Common myeloid progenitor, CD34-positive (primary cell): ENCODE results near the gene STAG1. TPM values are rescaled to one million over a fixed set of nuclear protein-coding genes. Genes with fewer than 3 reads are reported as not detected.
"Not testable (repeated sequence)": the region's sequence is repeated elsewhere in the genome, so short reads cannot be mapped to it uniquely, and the experiment has no call there.

Source experiments
- CTCF ChIA-PET: fragments of 350-600 bp; sonication (Branson Sonifier 250); formaldehyde crosslinking; loops from one replicate; lab custom pipeline; 2021; ENCODE audit warnings: antibody characterized with exemption; lab: Charles Lee
- POLR2A ChIA-PET: fragments of 350-600 bp; sonication (Branson Sonifier 250); formaldehyde crosslinking; loops from one replicate; lab custom pipeline; 2021; ENCODE audit warnings: antibody characterized with exemption; lab: Charles Lee
- DNase-seq, 3 donors: peaks; one replicate each; pipeline versions ENCODE4 v3.0.0 to v3.0.0-alpha.2; 2013
- H3K27ac ChIP-seq, 2 experiments: 1 replicate in 1 of 2; 2 replicates in 1 of 2; pipeline ENCODE4 v1.7.0; 2013; ENCODE audit warnings: inconsistent platforms in 2 of 2, low read length in 2 of 2, mild to moderate bottlenecking in 2 of 2, low read depth in 1 of 2, moderate library complexity in 1 of 2; ENCODE audit not compliant: severe bottlenecking in 2 of 2, insufficient read depth in 1 of 2, poor library complexity in 1 of 2
- H3K27me3 ChIP-seq, 5 experiments: replicated peaks in 2 of 5; 1 replicate in 3 of 5; 2 replicates in 2 of 5; pipeline versions ENCODE4 v1.6.1 to v1.7.0; 2013; ENCODE audit warnings: low read length in 4 of 5, mild to moderate bottlenecking in 2 of 5, moderate library complexity in 2 of 5, inconsistent platforms in 1 of 5; ENCODE audit not compliant: insufficient read depth in 5 of 5, control insufficient read depth in 4 of 5
- H3K36me3 ChIP-seq, 4 experiments: 1 replicate in 2 of 4; 2 replicates in 2 of 4; pipeline versions ENCODE4 v1.6.1 to v1.7.0; 2013; ENCODE audit warnings: low read length in 3 of 4, control low read depth in 1 of 4, mild to moderate bottlenecking in 1 of 4; ENCODE audit not compliant: control insufficient read depth in 4 of 4, insufficient read depth in 4 of 4
- H3K4me1 ChIP-seq, 4 experiments: 1 replicate in 3 of 4; 2 replicates in 1 of 4; pipeline versions ENCODE4 v1.6.1 to v1.7.1; 2013; ENCODE audit warnings: low read length in 3 of 4, mild to moderate bottlenecking in 3 of 4, control low read depth in 1 of 4, inconsistent platforms in 1 of 4, moderate library complexity in 1 of 4; ENCODE audit not compliant: control insufficient read depth in 4 of 4, insufficient read depth in 4 of 4; ENCODE audit errors: control extremely low read depth in 1 of 4
- H3K4me3 ChIP-seq, 7 experiments: 1 replicate in 4 of 7; 2 replicates in 3 of 7; pipeline versions ENCODE4 v1.5.1 to v1.7.0; 2013; ENCODE audit warnings: mild to moderate bottlenecking in 7 of 7, low read length in 6 of 7, moderate library complexity in 6 of 7, inconsistent platforms in 2 of 7, low read depth in 2 of 7, control low read depth in 1 of 7; ENCODE audit not compliant: insufficient read depth in 4 of 7, control insufficient read depth in 1 of 7; ENCODE audit errors: extremely low read depth in 1 of 7
- H3K9me3 ChIP-seq, 5 experiments: 1 replicate in 4 of 5; 2 replicates in 1 of 5; pipeline versions ENCODE4 v1.6.1 to v1.7.1; 2013; ENCODE audit warnings: low read length in 4 of 5, mild to moderate bottlenecking in 2 of 5, inconsistent platforms in 1 of 5, low read depth in 1 of 5, moderate library complexity in 1 of 5; ENCODE audit not compliant: control insufficient read depth in 4 of 5, insufficient read depth in 2 of 5; ENCODE audit errors: control extremely low read depth in 1 of 5
- WGBS: methylation state at CpG from one replicate; pipeline ENCODE4 v1.1.5; 2013; ENCODE audit not compliant: insufficient coverage; 5-methylcytosine and 5-hydroxymethylcytosine counted together
- polyA plus RNA-seq: library from polyadenylated mRNA; unstranded; fragments of 120-200 nt; gene quantifications from one replicate; pipeline ENCODE4 v1.2.1, GENCODE V29; 2013

The STAG1 gene
- 22.3 TPM for polyA plus RNA-seq

- ChIA-PET CTCF (interaction anchor here (0.6 to 3.3 kb wide), 50 partner anchors 10 to 683 kb away, joined by 3 to 23 read pairs (median 4); partner anchors contain the start of genes NCK1 and SLC35G2), POLR2A (interaction anchor here (0.6 to 1.4 kb wide), 10 partner anchors 87 to 677 kb away, joined by 3 to 8 read pairs (median 3); partner anchors contain the start of genes MSL2 and NCK1)
- WGBS, result 0% methylated on average over 13 of the region's 27 CpGs
- Histone ChIP-seq H3K36me3 (no peaks in the 10 kb centered on the region), H3K4me3 (peak within 1 kb of the TSS; percentile 58 to 90 (median 83)), H3K9me3 (no peaks in the 10 kb centered on the region), H3K27ac (peak within 1 kb of the TSS; percentile 95 to 97), H3K4me1 (peaks cover 17 to 40% (median 29%) of the 10 kb centered on the region in 4 experiments), H3K27me3 (no peaks in the 10 kb centered on the region)
- DNase-seq, result no peak
Observed at GRCh38 chr3:136752172-136752421, at the start of gene STAG1. TSS of gene STAG1 (minus strand) at chr3:136752378. CDS start at chr3:136630898, 121,480 bp downstream.

GRCh38 chr3:136801146-136801545, 49.0 kb upstream of the STAG1 start:
- CTCF ChIA-PET, result interaction anchor here (0.9 to 1.4 kb wide), 3 partner anchors 9 to 31 kb away, joined by 3 read pairs; no protein-coding TSS in a partner anchor
- POLR2A ChIA-PET, result interaction anchor here (0.6 kb wide), 1 partner anchor 83 kb away, joined by 3 read pairs; no protein-coding TSS in a partner anchor
- H3K27ac ChIP-seq, H3K27me3 ChIP-seq, DNase-seq, H3K36me3 ChIP-seq, H3K9me3 ChIP-seq, H3K4me3 ChIP-seq: not testable (repeated sequence)
- H3K4me1 ChIP-seq, result peaks cover 0 to 22% (median 4%) of the 10 kb centered on the region in 4 experiments
- 100% methylated on average over 9 of the region's 10 CpGs for WGBS

- no CpG with 5 or more reads among the region's 4 CpGs for WGBS
- no peak overlapping the region for H3K27ac ChIP-seq
- ChIA-PET POLR2A (interaction anchor here (0.6 kb wide), 1 partner anchor 184 kb away, joined by 4 read pairs; no protein-coding TSS in a partner anchor), CTCF (interaction anchor here (0.6 to 1.2 kb wide), 5 partner anchors 8 to 147 kb away, joined by 3 read pairs; no protein-coding TSS in a partner anchor)
- H3K4me1 ChIP-seq, result peaks cover 0 to 31% (median 12%) of the 10 kb centered on the region in 4 experiments
- no peak overlapping the region for H3K4me3 ChIP-seq
- peak in 2 of 3 donors; percentile 32 to 39 for DNase-seq
- H3K36me3 ChIP-seq, result no peaks in the 10 kb centered on the region
- no peaks in the 10 kb centered on the region for H3K9me3 ChIP-seq
- no peaks in the 10 kb centered on the region for H3K27me3 ChIP-seq
Observed at GRCh38 chr3:136792556-136793330, 40.6 kb upstream of the STAG1 start.

- WGBS, result 100% methylated on average over 3 of the region's 3 CpGs
- DNase-seq, result no peak
- ChIA-PET CTCF (interaction anchor here (1.5 kb wide), 1 partner anchor 15 kb away, joined by 4 read pairs; no protein-coding TSS in a partner anchor), POLR2A (no interaction called here)
- Histone ChIP-seq H3K36me3 (no peaks in the 10 kb centered on the region), H3K27ac (no peak overlapping the region), H3K27me3 (no peaks in the 10 kb centered on the region), H3K9me3 (no peaks in the 10 kb centered on the region), H3K4me3 (no peak overlapping the region), H3K4me1 (peaks cover 13 to 49% (median 24%) of the 10 kb centered on the region in 4 experiments)
Observed at GRCh38 chr3:136790786-136791185, 38.6 kb upstream of the STAG1 start.

- Histone ChIP-seq H3K27me3 (no peaks in the 10 kb centered on the region), H3K9me3 (no peaks in the 10 kb centered on the region), H3K27ac (no peak overlapping the region), H3K4me3 (no peak overlapping the region), H3K4me1 (peaks cover 13 to 44% (median 24%) of the 10 kb centered on the region in 4 experiments), H3K36me3 (no peaks in the 10 kb centered on the region)
- no peak for DNase-seq
- ChIA-PET POLR2A (no interaction called here), CTCF (interaction anchor here (0.7 to 1.2 kb wide), 2 partner anchors 8 to 28 kb away, joined by 3 read pairs; no protein-coding TSS in a partner anchor)
- no CpG with 5 or more reads among the region's 1 CpG for WGBS
Observed at GRCh38 chr3:136789976-136790375, 37.8 kb upstream of the STAG1 start.

GRCh38 chr3:136788154-136788553, 36.0 kb upstream of the STAG1 start:
- ChIA-PET CTCF (interaction anchor here (1.3 to 2.1 kb wide), 3 partner anchors 23 to 226 kb away, joined by 3 to 8 read pairs (median 5); partner anchors contain the start of gene STAG1), POLR2A (no interaction called here)
- Histone ChIP-seq H3K27ac (no peak overlapping the region), H3K9me3 (no peaks in the 10 kb centered on the region), H3K4me1 (peaks cover 11 to 27% (median 17%) of the 10 kb centered on the region in 4 experiments), H3K27me3 (no peaks in the 10 kb centered on the region), H3K36me3 (no peaks in the 10 kb centered on the region), H3K4me3 (no peak overlapping the region)
- WGBS, result no CpG with 5 or more reads among the region's 1 CpG
- DNase-seq, result no peak
